GM12878 (cell line): ENCODE results near the gene CREB3L4. TPM values are rescaled to one million over a fixed set of nuclear protein-coding genes. Genes with fewer than 3 reads are reported as not detected.

Experiments
- ATAC-seq: fragments of 200-7000 bp; cut with Tn5 transposase; 3 replicates; pipeline ENCODE4 v1.9.1; 2020; ENCODE audit warnings: mild to moderate bottlenecking, moderate library complexity
- BruUV-seq: library from RNA; stranded (reverse); fragments of 400-500 nt; replicated peaks from 2 replicates; lab custom pipeline; 2021; lab: Mats Ljungman, UMichigan
- CTCF ChIA-PET: fragments of 300-600 bp; sonication (Branson Sonifier 250); formaldehyde crosslinking; extraction: SDS; loops from one replicate; lab custom pipeline; 2021; ENCODE audit warnings: inconsistent platforms; lab: Yijun Ruan, JAX
- POLR2A ChIA-PET: fragments of 350-600 bp; formaldehyde crosslinking; extraction: SDS; loops from one replicate; lab custom pipeline; 2021; ENCODE audit warnings: inconsistent platforms; lab: Charles Lee
- RAD21 ChIA-PET: fragments of 300-600 bp; sonication (Branson Sonifier 250); formaldehyde crosslinking; loops from one replicate; lab custom pipeline; 2023; ENCODE audit warnings: antibody characterized with exemption; ENCODE audit not compliant: unreplicated experiment; lab: Charles Lee
- SMC1A ChIA-PET: fragments of 300-600 bp; sonication (Branson Sonifier 250); formaldehyde crosslinking; loops from one replicate; lab custom pipeline; 2023; ENCODE audit not compliant: unreplicated experiment, uncharacterized antibody; lab: Charles Lee
- DNase-seq: peaks from one replicate; pipeline ENCODE4 v3.0.0-alpha.2; 2011; ENCODE audit warnings: low read depth, low spot score
- FAIRE-seq: peaks from 3 replicates; lab custom pipeline; 2011; peaks lifted over from hg19 to GRCh38; lab: Jason Lieb, UNC
- H2AFZ ChIP-seq: 2 replicates; pipeline ENCODE4 v1.6.0; 2011; ENCODE audit warnings: low read depth, low read length, control low read depth; ENCODE audit not compliant: control insufficient read depth
- H3K27ac ChIP-seq: 2 replicates; pipeline ENCODE4 v1.5.1; 2011; ENCODE audit warnings: control low read depth; ENCODE audit not compliant: control insufficient read depth, insufficient read depth
- H3K27me3 ChIP-seq, 2 experiments: replicated peaks in 1 of 2; 2 replicates each; pipeline versions ENCODE4 v1.6.0 to v1.6.1; 2011; ENCODE audit warnings: low read length in 1 of 2; ENCODE audit not compliant: control insufficient read depth in 2 of 2, insufficient read depth in 2 of 2
- H3K36me3 ChIP-seq, 2 experiments: 2 replicates each; pipeline ENCODE4 v1.5.1; 2011; ENCODE audit warnings: low read length in 1 of 2; ENCODE audit not compliant: control insufficient read depth in 2 of 2, insufficient read depth in 2 of 2
- H3K4me1 ChIP-seq: 2 replicates; pipeline ENCODE4 v1.6.1; 2011; ENCODE audit warnings: mild to moderate bottlenecking, low read length, moderate library complexity, mixed read lengths; ENCODE audit not compliant: control insufficient read depth, insufficient read depth
- H3K4me2 ChIP-seq: 2 replicates; pipeline ENCODE4 v1.6.0; 2011; ENCODE audit warnings: control low read depth; ENCODE audit not compliant: control insufficient read depth, insufficient read depth
- H3K4me3 ChIP-seq: fragments of 200-600 bp; sonication (generic); 2 replicates; pipeline ENCODE4 v1.5.1; 2016
- H3K79me2 ChIP-seq: 2 replicates; pipeline ENCODE4 v1.6.0; 2011; ENCODE audit warnings: low read length; ENCODE audit not compliant: control insufficient read depth, insufficient read depth
- H3K9ac ChIP-seq: 2 replicates; pipeline ENCODE4 v1.8.0; 2011; ENCODE audit warnings: low read length, control low read depth, mixed read lengths; ENCODE audit not compliant: control insufficient read depth, insufficient read depth
- H3K9me3 ChIP-seq: replicated peaks from 3 replicates; pipeline ENCODE4 v1.5.1; 2011; ENCODE audit warnings: mild to moderate bottlenecking, low read length; ENCODE audit not compliant: control insufficient read depth, insufficient read depth
- H4K20me1 ChIP-seq: 2 replicates; pipeline ENCODE4 v1.6.0; 2011; ENCODE audit not compliant: control insufficient read depth, insufficient read depth
- ASH2L ChIP-seq: fragments of 300-600, 200-600 bp; sonication (generic); IDR thresholded peaks from 2 replicates; pipeline ENCODE4 v1.6.1; 2017; ENCODE audit warnings: low read depth, mild to moderate bottlenecking, borderline replicate concordance
- ETV6 ChIP-seq, 2 experiments: fragments of 450-650 bp in 1 of 2; IDR thresholded peaks in 1 of 2; conservative IDR thresholded peaks in 1 of 2; 2 replicates each; pipeline ENCODE4 v1.6.1; 2014; ENCODE audit warnings: antibody characterized with exemption in 1 of 2, borderline replicate concordance in 1 of 2, low read depth in 1 of 2, mild to moderate bottlenecking in 1 of 2, moderate library complexity in 1 of 2
- KAT2A ChIP-seq: conservative IDR thresholded peaks from 2 replicates; pipeline ENCODE4 v1.6.1; 2011; ENCODE audit warnings: low read depth, low read length; ENCODE audit not compliant: control insufficient read depth
- RAD21 ChIP-seq: IDR thresholded peaks from 2 replicates; pipeline ENCODE4 v1.6.1; 2011; ENCODE audit warnings: mild to moderate bottlenecking, low read depth, low read length, moderate library complexity; ENCODE audit not compliant: insufficient read depth
- RUNX3 ChIP-seq: IDR thresholded peaks from 2 replicates; pipeline ENCODE4 v1.6.1; 2012; ENCODE audit warnings: low read length, inconsistent platforms
- SMAD1 ChIP-seq: fragments of 450-650 bp; IDR thresholded peaks from 2 replicates; pipeline ENCODE4 v1.6.1; 2018; ENCODE audit warnings: mild to moderate bottlenecking, low read depth; ENCODE audit not compliant: partially characterized antibody
- SREBF1 ChIP-seq: IDR thresholded peaks from 2 replicates; pipeline ENCODE4 v1.6.1; 2012; ENCODE audit warnings: mild to moderate bottlenecking, low read length
- WRNIP1 ChIP-seq: IDR thresholded peaks from 2 replicates; pipeline ENCODE4 v1.6.1; 2011; ENCODE audit warnings: low read depth, low read length, improper control_type of control experiment, borderline replicate concordance
- WGBS: methylation state at CpG from one replicate; pipeline ENCODE4 v1.1.6; 2016; ENCODE audit warnings: low lambda C conversion rate; ENCODE audit not compliant: insufficient replicate concordance, insufficient coverage; ENCODE audit errors: missing lambda C conversion rate; 5-methylcytosine and 5-hydroxymethylcytosine counted together
- in situ Hi-C: fragments of 300-500 bp; cut with MboI; formaldehyde crosslinking; loops from 9 replicates; pipeline ENCODE4 v1.14.3; 2018; ENCODE audit warnings: mixed read lengths
- intact Hi-C: fragments of 100-400 bp; cut with micrococcal nuclease; formaldehyde crosslinking; loops from one replicate; pipeline ENCODE4 v1.14.2; 2022; ENCODE audit not compliant: unreplicated experiment
- polyA plus RNA-seq, 11 experiments: library from polyadenylated mRNA; depleted of rRNA in 4 of 11; unstranded in 6 of 11; stranded (reverse) in 5 of 11; fragments of >200 nt; fragmentation: Nextera tagmentation in 4 of 11; fragmentation: Illumina TruSeq in 1 of 11; extraction: Ambion mirVana in 4 of 11; extraction: Trizol in 1 of 11; gene quantifications; 1 replicate in 1 of 11; 2 replicates in 10 of 11; pipeline versions ENCODE4 v1.2.1 to v1.2.3, GENCODE V29; 2011 to 2016; ENCODE audit warnings: inconsistent platforms in 2 of 11, missing spikeins in 2 of 11, low read depth in 1 of 11
- total RNA-seq, 4 experiments: library from RNA; depleted of rRNA in 3 of 4; stranded (reverse); fragments of >200 nt in 3 of 4; fragmentation: Illumina TruSeq in 1 of 4; extraction: Trizol in 1 of 4; gene quantifications; 2 replicates each; pipeline versions ENCODE4 v1.2.1 to v1.2.3, GENCODE V29; 2013 to 2021
- TF ChIP-seq, protein P1 (sequence below), 3 experiments: IDR thresholded peaks in 2 of 3; conservative IDR thresholded peaks in 1 of 3; 2 replicates each; pipeline ENCODE4 v1.5.1; 2011; ENCODE audit warnings: low read depth in 3 of 3, low read length in 3 of 3, mild to moderate bottlenecking in 3 of 3, control low read depth in 2 of 3, moderate library complexity in 2 of 3, inconsistent platforms in 1 of 3, mixed read lengths in 1 of 3; ENCODE audit not compliant: control insufficient read depth in 2 of 3, insufficient read depth in 1 of 3; ENCODE audit errors: extremely low read depth in 1 of 3
- TF ChIP-seq, protein P2 (sequence below): fragments of 450-650 bp; IDR thresholded peaks from 2 replicates; pipeline ENCODE4 v1.6.1; 2017; ENCODE audit warnings: mild to moderate bottlenecking, moderate library complexity
- TF ChIP-seq, protein P3 (sequence below): IDR thresholded peaks from 2 replicates; pipeline ENCODE4 v1.6.1; 2012; ENCODE audit warnings: mild to moderate bottlenecking, low read depth, low read length

The CREB3L4 gene
- total and polyA plus RNA-seq, 10 of the 15 experiments (the other 5 are each of a cell fraction or from before 2014, with no cell fraction given): 9.7 to 14.0 (median 12.1) TPM

DNA sequence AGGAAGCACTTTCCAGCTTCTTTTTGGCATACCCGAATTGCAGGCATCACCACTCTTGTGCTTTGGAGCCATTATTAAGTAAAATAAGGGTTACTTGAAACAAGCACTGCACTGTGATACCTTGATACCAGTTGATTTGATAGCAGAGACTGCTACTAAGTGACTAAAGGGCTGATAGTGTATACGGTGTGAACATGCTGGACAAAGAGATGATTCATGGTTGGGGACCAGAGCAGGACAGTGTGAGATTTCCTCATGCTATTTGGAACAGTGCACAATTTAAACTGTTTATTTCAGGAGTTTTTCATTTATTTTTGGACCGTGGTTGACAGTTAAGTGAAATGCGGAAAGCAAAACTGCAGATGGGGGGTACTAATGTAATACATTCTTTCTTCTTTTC is 32.7 kb downstream of the CREB3L4 start:
- FAIRE-seq (no peak), ATAC-seq (no peak), DNase-seq (no peak)
- H3K36me3 ChIP-seq: no peaks in the 10 kb centered on the region
- H3K27me3 ChIP-seq: no peaks in the 10 kb centered on the region
- no peak overlapping the region for H3K4me3 ChIP-seq
- H3K9me3 ChIP-seq: no peaks in the 10 kb centered on the region
- intact Hi-C loops: no loop called here
- in situ Hi-C loops: no loop called here
- H3K27ac ChIP-seq: no peak overlapping the region
- TF ChIP-seq, protein P1, sequence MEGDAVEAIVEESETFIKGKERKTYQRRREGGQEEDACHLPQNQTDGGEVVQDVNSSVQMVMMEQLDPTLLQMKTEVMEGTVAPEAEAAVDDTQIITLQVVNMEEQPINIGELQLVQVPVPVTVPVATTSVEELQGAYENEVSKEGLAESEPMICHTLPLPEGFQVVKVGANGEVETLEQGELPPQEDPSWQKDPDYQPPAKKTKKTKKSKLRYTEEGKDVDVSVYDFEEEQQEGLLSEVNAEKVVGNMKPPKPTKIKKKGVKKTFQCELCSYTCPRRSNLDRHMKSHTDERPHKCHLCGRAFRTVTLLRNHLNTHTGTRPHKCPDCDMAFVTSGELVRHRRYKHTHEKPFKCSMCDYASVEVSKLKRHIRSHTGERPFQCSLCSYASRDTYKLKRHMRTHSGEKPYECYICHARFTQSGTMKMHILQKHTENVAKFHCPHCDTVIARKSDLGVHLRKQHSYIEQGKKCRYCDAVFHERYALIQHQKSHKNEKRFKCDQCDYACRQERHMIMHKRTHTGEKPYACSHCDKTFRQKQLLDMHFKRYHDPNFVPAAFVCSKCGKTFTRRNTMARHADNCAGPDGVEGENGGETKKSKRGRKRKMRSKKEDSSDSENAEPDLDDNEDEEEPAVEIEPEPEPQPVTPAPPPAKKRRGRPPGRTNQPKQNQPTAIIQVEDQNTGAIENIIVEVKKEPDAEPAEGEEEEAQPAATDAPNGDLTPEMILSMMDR (IDR thresholded peaks at IDR 0.05 in 2 of 3, conservative IDR thresholded peaks at IDR 0.05 in 1 of 3; ENCODE audit: control insufficient read depth in 2 of 3, extremely low read depth in 1 of 3, insufficient read depth in 1 of 3, low read depth in 3 of 3, low read length in 3 of 3): no peak
- TF ChIP-seq SMAD1 (no peak), KAT2A (no peak), ETV6 (conservative IDR thresholded peaks at IDR 0.05 in 1 of 2, IDR thresholded peaks at IDR 0.05 in 1 of 2; ENCODE audit: borderline replicate concordance in 1 of 2, low read depth in 1 of 2) (no peak), SREBF1 (no peak), WRNIP1 (no peak), ASH2L (no peak), RUNX3 (no peak), RAD21 (no peak)
- TF ChIP-seq, protein P2, sequence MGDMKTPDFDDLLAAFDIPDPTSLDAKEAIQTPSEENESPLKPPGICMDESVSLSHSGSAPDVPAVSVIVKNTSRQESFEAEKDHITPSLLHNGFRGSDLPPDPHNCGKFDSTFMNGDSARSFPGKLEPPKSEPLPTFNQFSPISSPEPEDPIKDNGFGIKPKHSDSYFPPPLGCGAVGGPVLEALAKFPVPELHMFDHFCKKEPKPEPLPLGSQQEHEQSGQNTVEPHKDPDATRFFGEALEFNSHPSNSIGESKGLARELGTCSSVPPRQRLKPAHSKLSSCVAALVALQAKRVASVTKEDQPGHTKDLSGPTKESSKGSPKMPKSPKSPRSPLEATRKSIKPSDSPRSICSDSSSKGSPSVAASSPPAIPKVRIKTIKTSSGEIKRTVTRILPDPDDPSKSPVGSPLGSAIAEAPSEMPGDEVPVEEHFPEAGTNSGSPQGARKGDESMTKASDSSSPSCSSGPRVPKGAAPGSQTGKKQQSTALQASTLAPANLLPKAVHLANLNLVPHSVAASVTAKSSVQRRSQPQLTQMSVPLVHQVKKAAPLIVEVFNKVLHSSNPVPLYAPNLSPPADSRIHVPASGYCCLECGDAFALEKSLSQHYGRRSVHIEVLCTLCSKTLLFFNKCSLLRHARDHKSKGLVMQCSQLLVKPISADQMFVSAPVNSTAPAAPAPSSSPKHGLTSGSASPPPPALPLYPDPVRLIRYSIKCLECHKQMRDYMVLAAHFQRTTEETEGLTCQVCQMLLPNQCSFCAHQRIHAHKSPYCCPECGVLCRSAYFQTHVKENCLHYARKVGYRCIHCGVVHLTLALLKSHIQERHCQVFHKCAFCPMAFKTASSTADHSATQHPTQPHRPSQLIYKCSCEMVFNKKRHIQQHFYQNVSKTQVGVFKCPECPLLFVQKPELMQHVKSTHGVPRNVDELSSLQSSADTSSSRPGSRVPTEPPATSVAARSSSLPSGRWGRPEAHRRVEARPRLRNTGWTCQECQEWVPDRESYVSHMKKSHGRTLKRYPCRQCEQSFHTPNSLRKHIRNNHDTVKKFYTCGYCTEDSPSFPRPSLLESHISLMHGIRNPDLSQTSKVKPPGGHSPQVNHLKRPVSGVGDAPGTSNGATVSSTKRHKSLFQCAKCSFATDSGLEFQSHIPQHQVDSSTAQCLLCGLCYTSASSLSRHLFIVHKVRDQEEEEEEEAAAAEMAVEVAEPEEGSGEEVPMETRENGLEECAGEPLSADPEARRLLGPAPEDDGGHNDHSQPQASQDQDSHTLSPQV: no peak
- TF ChIP-seq, protein P3, sequence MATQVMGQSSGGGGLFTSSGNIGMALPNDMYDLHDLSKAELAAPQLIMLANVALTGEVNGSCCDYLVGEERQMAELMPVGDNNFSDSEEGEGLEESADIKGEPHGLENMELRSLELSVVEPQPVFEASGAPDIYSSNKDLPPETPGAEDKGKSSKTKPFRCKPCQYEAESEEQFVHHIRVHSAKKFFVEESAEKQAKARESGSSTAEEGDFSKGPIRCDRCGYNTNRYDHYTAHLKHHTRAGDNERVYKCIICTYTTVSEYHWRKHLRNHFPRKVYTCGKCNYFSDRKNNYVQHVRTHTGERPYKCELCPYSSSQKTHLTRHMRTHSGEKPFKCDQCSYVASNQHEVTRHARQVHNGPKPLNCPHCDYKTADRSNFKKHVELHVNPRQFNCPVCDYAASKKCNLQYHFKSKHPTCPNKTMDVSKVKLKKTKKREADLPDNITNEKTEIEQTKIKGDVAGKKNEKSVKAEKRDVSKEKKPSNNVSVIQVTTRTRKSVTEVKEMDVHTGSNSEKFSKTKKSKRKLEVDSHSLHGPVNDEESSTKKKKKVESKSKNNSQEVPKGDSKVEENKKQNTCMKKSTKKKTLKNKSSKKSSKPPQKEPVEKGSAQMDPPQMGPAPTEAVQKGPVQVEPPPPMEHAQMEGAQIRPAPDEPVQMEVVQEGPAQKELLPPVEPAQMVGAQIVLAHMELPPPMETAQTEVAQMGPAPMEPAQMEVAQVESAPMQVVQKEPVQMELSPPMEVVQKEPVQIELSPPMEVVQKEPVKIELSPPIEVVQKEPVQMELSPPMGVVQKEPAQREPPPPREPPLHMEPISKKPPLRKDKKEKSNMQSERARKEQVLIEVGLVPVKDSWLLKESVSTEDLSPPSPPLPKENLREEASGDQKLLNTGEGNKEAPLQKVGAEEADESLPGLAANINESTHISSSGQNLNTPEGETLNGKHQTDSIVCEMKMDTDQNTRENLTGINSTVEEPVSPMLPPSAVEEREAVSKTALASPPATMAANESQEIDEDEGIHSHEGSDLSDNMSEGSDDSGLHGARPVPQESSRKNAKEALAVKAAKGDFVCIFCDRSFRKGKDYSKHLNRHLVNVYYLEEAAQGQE: no peak
- H2AFZ ChIP-seq: no peak overlapping the region
- ChIA-PET RAD21 (no interaction called here), POLR2A (interaction anchor here (2.3 kb wide), 1 partner anchor 10 kb away, joined by 11 read pairs; the partner anchor contains the start of gene RPS27), CTCF (no interaction called here), SMC1A (no interaction called here)
- no peaks in the 10 kb centered on the region for H3K4me1 ChIP-seq
- 68% methylated on average over 4 of the region's 4 CpGs for WGBS
- BruUV-seq: no TSS peak
- H3K79me2 ChIP-seq: no peaks in the 10 kb centered on the region
- no peak overlapping the region for H3K4me2 ChIP-seq
- H4K20me1 ChIP-seq: no peaks in the 10 kb centered on the region
- no peak overlapping the region for H3K9ac ChIP-seq
